ENCODE data around the gene ZMIZ1. TPM values are rescaled to one million over a fixed set of nuclear protein-coding genes. Genes with fewer than 3 reads are reported as not detected.

The ZMIZ1 gene
- polyA plus RNA-seq, 1 experiment, result 13.0 TPM

DNA sequence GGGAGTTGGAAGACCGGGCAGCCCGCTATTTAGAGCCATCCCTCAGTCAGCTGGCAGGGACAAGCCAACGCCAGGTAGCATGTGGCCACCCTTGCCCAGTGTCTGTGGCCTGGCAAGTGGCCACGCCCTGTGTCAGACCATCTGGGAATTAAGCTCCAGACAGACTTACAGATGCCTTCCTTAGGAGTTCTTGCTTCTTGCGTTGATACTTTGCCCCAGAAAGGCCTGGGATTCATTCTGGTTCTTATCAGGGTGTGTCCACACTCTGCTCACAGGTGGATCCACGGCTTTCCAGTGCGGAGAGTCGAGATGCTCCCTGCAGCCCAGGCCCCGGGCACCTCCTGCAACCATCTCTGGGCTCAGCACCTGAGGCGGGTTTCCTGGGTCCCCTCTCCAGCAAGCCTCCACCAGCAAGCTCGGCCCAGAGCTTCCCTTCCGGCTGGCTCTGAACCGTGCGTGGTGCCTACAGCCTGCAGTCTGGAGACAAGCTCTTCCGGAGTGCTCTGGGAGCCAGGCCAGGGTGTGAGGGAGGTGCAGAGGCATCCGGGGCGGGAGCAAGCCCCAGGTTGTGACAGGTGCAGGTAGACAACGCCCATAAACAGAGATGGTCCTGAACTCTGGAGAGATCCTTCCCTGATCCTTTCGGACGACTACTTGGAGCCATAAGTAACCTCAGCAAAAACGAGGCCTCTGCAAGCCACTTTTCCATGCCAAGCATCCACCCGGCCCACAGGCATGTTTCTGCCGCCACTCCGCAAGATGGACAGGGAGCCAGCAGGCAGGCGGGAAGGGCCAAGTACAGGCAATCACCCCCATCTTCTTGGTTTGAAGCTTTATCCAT is 246.2 kb downstream of the ZMIZ1 start:
- ChIA-PET CTCF (interaction anchor here (1.1 kb wide), 2 partner anchors 16 to 49 kb away, joined by 3 read pairs; no protein-coding TSS in a partner anchor), POLR2A (no interaction called here)
- TF ChIP-seq, protein P1, sequence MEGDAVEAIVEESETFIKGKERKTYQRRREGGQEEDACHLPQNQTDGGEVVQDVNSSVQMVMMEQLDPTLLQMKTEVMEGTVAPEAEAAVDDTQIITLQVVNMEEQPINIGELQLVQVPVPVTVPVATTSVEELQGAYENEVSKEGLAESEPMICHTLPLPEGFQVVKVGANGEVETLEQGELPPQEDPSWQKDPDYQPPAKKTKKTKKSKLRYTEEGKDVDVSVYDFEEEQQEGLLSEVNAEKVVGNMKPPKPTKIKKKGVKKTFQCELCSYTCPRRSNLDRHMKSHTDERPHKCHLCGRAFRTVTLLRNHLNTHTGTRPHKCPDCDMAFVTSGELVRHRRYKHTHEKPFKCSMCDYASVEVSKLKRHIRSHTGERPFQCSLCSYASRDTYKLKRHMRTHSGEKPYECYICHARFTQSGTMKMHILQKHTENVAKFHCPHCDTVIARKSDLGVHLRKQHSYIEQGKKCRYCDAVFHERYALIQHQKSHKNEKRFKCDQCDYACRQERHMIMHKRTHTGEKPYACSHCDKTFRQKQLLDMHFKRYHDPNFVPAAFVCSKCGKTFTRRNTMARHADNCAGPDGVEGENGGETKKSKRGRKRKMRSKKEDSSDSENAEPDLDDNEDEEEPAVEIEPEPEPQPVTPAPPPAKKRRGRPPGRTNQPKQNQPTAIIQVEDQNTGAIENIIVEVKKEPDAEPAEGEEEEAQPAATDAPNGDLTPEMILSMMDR (IDR thresholded peaks at IDR 0.05; ENCODE audit: insufficient read depth, low read depth, low read length), result no peak
- Histone ChIP-seq H3K4me3 (ENCODE audit: low read depth, low read length) (no peak overlapping the region), H3K36me3 (ENCODE audit: control insufficient read depth, insufficient read depth, low read length) (peaks cover 28% of the 10 kb centered on the region), H3K27me3 (ENCODE audit: control insufficient read depth, insufficient read depth, low read length) (no peaks in the 10 kb centered on the region)
- DNase-seq (ENCODE audit: low read depth), result no peak

DNA sequence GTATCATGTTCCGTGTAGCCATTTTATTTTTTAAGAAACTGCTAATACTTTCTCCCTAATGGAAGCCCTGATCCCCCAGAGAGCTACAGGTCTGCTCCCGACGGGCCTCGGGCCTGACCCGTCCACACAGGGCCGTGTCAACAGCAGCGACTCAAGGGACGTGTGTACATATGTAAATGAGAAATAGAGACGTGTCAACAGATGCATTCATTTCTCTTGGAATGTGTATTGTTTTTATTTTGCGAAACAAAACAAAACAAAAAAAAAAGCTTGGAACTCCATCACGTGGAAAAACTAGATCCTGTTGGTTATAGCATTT is 246.8 kb downstream of the ZMIZ1 start:
- H3K4me3 ChIP-seq (ENCODE audit: low read depth, low read length), result no peak overlapping the region
- POLR2A ChIA-PET, result no interaction called here
- CTCF ChIA-PET, result interaction anchor here (1.1 kb wide), 2 partner anchors 17 to 50 kb away, joined by 3 read pairs; no protein-coding TSS in a partner anchor
- DNase-seq (ENCODE audit: low read depth), result no peak
- no peaks in the 10 kb centered on the region for H3K27me3 ChIP-seq (ENCODE audit: control insufficient read depth, insufficient read depth, low read length)
- peaks cover 23% of the 10 kb centered on the region for H3K36me3 ChIP-seq (ENCODE audit: control insufficient read depth, insufficient read depth, low read length)
- TF ChIP-seq, protein P1 (IDR thresholded peaks at IDR 0.05; ENCODE audit: insufficient read depth, low read depth, low read length), result no peak

DNA sequence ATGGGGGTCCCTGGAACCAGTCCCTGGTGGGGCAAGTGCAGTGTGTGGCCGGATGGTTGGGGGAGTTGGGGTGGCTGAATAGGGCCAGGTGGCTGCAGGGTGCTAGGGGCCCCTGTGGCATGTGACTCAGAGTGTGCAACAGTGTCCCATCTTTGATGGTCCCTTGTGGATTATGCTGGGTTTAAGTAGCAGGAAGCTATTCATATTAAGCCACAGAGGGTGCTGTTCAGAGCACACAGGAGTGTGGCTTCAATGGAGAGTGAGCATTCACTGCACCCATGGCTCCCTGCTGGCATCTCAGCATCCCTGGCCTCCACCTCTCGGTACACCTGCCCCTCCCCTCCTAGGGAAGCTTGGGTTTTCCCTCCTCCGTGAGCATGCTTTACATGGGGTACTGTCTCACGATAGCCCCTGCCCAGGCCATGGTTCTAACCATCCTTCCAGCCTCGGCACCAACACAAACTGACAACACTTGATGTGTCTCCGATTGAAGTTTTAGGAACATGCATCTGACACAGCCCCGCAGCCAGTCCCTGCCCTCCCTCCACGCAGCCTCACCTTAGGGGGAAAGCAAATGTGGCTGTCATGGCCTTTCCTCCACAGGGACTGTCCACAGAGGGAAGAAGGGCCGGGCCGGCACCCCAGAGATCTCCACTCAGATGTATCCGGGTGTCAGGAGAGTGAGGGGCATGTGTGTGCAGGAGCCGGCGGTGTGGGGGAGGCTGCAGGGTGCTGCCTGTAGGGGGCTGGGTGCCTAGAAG is 248.1 kb downstream of the ZMIZ1 start:
- Histone ChIP-seq H3K4me3 (ENCODE audit: low read depth, low read length) (no peak overlapping the region), H3K27me3 (ENCODE audit: control insufficient read depth, insufficient read depth, low read length) (no peaks in the 10 kb centered on the region), H3K36me3 (ENCODE audit: control insufficient read depth, insufficient read depth, low read length) (peaks cover 16% of the 10 kb centered on the region)
- ChIA-PET POLR2A (interaction anchor here (0.8 kb wide), 1 partner anchor 17 kb away, joined by 3 read pairs; no protein-coding TSS in a partner anchor), CTCF (interaction anchor here (1.2 to 1.7 kb wide), 3 partner anchors 31 to 121 kb away, joined by 3 to 8 read pairs (median 4); partner anchors contain the start of gene PPIF)
- no peak for DNase-seq (ENCODE audit: low read depth)
- TF ChIP-seq, protein P1 (IDR thresholded peaks at IDR 0.05; ENCODE audit: insufficient read depth, low read depth, low read length), result peak; percentile 7; the same call in 1 of the 2 replicates

DNA sequence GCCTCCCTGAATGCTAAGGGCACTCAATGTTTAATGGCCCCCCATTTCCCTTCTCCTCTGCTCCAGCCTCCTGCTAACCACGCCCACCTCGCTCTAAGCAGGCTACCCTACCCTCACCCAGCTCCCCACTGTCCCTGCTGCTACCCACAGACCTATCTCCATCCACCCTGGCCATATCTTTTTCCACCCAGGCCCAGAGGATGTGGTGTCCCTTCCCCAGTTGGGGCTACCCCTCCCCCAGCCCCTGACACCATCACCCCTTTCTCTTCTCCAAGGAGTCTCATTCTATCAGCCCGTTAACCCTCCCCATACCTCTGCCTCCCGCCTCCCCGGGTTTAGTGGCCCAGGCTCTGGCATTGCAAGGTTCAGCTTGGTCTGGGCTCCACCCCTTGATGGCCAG is 249.6 kb downstream of the ZMIZ1 start:
- Histone ChIP-seq H3K27me3 (ENCODE audit: control insufficient read depth, insufficient read depth, low read length) (no peaks in the 10 kb centered on the region), H3K36me3 (ENCODE audit: control insufficient read depth, insufficient read depth, low read length) (peaks cover 7% of the 10 kb centered on the region), H3K4me3 (ENCODE audit: low read depth, low read length) (no peak overlapping the region)
- TF ChIP-seq, protein P1 (IDR thresholded peaks at IDR 0.05; ENCODE audit: insufficient read depth, low read depth, low read length), result no peak
- CTCF ChIA-PET, result interaction anchor here (1.0 to 1.7 kb wide), 3 partner anchors 13 to 29 kb away, joined by 3 to 8 read pairs (median 5); partner anchors contain the start of gene PPIF
- POLR2A ChIA-PET, result interaction anchor here (0.6 kb wide), 1 partner anchor 17 kb away, joined by 16 read pairs; no protein-coding TSS in a partner anchor
- DNase-seq (ENCODE audit: low read depth), result no peak
